SU-DHL-6 (cell line): ENCODE measurements around the gene ST6GALNAC6.
"Not testable (repeated sequence)": the region's sequence is repeated elsewhere in the genome, so short reads cannot be mapped to it uniquely, and the experiment has no call there.

Experiments
- EZH2phosphoT487 ChIP-seq: fragments of 200-600 bp; sonication (generic), shearing (Covaris generic); conservative IDR thresholded peaks from 2 replicates; pipeline ENCODE4 v1.6.1; 2018; ENCODE audit warnings: mild to moderate bottlenecking, antibody characterized with exemption, low read length, moderate library complexity, mixed read lengths
- TF ChIP-seq, protein P1 (sequence below): fragments of 200-600 bp; sonication (generic); IDR thresholded peaks from one replicate; pipeline ENCODE4 v1.5.1; 2017; ENCODE audit warnings: antibody characterized with exemption, mild to moderate bottlenecking, low read length, moderate library complexity; ENCODE audit not compliant: insufficient read depth, poor library complexity, severe bottlenecking

DNA sequence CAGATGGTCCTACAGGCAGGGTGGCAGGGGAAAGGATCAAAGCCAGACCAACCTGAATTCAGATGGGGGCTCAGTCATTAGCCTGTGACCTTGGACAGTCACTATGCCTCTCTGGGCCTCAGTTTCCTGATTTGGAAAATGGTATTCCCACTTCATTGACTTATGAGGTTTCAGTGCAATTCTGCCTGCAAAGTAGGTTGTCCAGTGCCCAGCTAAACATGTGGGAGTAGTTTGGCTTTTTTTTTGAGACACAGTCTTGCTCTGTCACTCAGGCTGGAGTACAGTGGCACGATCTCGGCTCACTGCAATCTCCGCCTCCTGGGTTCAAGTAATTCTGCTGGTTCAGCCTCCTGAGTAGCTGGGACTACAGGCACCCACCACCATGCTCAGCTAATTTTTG, 62.8 kb downstream of the ST6GALNAC6 start:
- TF ChIP-seq, protein P1, sequence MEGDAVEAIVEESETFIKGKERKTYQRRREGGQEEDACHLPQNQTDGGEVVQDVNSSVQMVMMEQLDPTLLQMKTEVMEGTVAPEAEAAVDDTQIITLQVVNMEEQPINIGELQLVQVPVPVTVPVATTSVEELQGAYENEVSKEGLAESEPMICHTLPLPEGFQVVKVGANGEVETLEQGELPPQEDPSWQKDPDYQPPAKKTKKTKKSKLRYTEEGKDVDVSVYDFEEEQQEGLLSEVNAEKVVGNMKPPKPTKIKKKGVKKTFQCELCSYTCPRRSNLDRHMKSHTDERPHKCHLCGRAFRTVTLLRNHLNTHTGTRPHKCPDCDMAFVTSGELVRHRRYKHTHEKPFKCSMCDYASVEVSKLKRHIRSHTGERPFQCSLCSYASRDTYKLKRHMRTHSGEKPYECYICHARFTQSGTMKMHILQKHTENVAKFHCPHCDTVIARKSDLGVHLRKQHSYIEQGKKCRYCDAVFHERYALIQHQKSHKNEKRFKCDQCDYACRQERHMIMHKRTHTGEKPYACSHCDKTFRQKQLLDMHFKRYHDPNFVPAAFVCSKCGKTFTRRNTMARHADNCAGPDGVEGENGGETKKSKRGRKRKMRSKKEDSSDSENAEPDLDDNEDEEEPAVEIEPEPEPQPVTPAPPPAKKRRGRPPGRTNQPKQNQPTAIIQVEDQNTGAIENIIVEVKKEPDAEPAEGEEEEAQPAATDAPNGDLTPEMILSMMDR: not testable (repeated sequence)
- TF ChIP-seq EZH2phosphoT487: not testable (repeated sequence)
